Fibroblast of peridontal ligament (primary cell): ENCODE data around the gene SLAMF1.
"Not testable (repeated sequence)": the region's sequence is repeated elsewhere in the genome, so short reads cannot be mapped to it uniquely, and the experiment has no call there.

Source experiments
- DNase-seq: peaks from one replicate; pipeline ENCODE4 v3.0.0-alpha.2; 2010; ENCODE audit errors: extremely low read depth

Gene SLAMF1

DNA sequence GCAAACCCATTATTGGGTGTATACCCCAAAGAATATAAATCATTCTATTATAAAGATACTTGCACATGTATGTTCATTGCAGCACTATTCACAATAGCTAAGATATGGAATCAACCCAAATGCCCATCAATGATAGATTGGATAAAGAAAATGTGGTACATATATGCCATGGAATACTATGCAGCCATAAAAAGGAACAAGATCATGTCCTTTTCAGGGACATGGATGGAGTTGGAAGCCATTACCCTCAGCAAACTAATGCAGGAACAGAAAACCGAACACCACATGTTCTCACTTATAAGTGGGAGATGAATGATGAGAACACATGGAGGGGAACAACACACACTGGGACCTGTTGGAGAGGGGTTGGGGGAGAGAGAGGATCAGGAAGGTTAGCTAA lies 83.6 kb downstream of the SLAMF1 start:
- not testable (repeated sequence) for DNase-seq

GRCh38 chr1:160562745-160563144 lies 84.1 kb downstream of the SLAMF1 start:
- not testable (repeated sequence) for DNase-seq

GRCh38 chr1:160560806-160561205 lies 86.0 kb downstream of the SLAMF1 start:
- no peak for DNase-seq

DNA sequence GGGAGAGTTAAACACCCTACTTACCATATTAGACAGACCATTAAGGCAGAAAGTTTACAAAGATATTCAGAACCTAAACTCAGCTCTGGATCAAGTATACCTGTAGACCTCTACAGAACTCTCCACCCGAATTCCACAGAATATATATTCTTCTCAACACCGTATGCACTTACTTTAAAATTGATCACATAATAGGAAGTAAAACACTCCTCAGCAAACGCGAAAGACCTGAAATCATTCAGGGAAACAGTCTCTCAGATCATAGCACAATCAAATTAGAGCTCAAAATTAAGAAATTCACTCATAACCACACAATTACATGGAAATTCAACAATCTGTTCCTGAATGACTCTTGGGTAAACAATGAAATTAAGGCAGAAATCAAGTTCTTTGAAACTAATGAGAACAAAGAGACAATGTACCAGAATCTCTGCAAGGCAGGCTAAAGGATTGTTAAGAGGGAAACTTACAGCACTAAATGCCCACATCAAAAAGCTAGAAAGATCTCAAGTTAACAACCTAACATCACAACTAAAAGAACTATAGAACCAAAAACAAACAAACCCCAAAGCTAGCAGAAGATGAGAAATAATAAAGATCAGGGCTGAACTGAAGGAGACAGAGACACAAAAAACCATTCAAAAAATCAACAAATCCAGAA lies 86.7 kb downstream of the SLAMF1 start:
- no peak for DNase-seq

- not testable (repeated sequence) for DNase-seq
Measured at GRCh38 chr1:160559437-160559836, 87.4 kb downstream of the SLAMF1 start.

- no peak for DNase-seq
Measured at GRCh38 chr1:160558660-160559380, 88.0 kb downstream of the SLAMF1 start.
